HAP-1 (cell line): ENCODE results near the gene ZNF423.
A peak's percentile ranks its signal among the peaks of the same experiment; 100 is the strongest.

Experiments used
- DNase-seq, 2 experiments: peaks; one replicate each; pipeline ENCODE4 v3.0.0-alpha.2; 2016 to 2020; ENCODE audit warnings: low spot score in 2 of 2
- H3K27me3 ChIP-seq: fragments of 250-450 bp; sonication (Bioruptor Pico); 2 replicates; pipeline ENCODE4 v1.5.1; 2020; ENCODE audit warnings: low read depth, mild to moderate bottlenecking, moderate library complexity
- H3K36me3 ChIP-seq: fragments of 250-450 bp; sonication (Bioruptor Pico); replicated peaks from 2 replicates; pipeline ENCODE4 v1.5.1; 2020; ENCODE audit warnings: mild to moderate bottlenecking
- H3K4me1 ChIP-seq: fragments of 250-450 bp; sonication (Bioruptor Pico); 2 replicates; pipeline ENCODE4 v1.5.1; 2020; ENCODE audit warnings: mild to moderate bottlenecking
- H3K4me3 ChIP-seq: fragments of 250-450 bp; sonication (Bioruptor Pico); 2 replicates; pipeline ENCODE4 v1.5.1; 2020; ENCODE audit warnings: mild to moderate bottlenecking, moderate library complexity
- H3K9me3 ChIP-seq: fragments of 250-450 bp; sonication (Bioruptor Pico); 2 replicates; pipeline ENCODE4 v1.5.1; 2020; ENCODE audit warnings: mild to moderate bottlenecking, moderate library complexity
- in situ Hi-C: fragments of 300-500 bp; cut with MboI; formaldehyde crosslinking; loops from 3 replicates; pipeline ENCODE4 v1.14.3; 2020; ENCODE audit warnings: low sequenced_read_pairs, inconsistent platforms, mixed read lengths

The ZNF423 gene

DNA sequence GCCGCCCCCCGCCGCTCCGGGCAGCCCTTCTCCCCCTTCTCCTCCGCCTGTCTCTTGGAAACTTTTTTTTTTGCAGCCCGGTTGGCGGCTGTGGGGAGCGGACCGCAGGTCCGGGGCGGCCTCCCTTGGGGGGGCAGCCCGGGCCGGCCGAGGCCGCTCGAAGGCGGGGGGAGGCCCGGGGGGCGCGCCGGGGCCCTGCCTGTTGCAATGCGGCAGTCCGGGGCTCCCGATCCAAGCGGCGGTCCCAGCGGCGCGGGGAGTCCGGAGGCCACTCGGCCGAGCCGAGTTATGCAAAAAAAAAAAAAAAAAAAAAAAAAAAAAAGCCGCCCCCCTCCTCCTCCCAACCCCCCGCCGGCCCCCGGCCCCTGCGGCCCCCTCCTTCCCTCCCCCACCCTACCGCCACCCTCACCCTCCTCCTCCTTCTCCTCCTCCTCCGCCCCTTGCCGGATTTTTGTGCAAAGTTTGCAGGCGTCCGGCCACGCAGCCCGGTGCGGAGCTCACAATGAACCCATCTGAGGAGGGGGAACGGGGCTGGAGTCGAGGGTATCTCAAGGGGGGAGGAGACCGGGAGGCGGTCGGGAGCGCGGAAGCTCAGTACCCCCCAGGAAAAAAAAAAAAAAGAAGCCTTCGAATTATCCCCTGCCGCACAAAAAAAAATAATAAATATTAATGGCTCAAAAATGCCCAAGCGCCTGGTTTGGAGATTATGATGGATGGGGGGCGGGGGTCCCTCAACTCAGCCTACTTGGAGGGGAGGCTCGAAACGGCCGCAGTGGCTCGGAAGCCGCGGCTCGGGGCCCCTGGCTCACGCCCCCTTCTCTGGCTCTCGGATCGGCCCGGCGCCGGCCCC is at the start of gene ZNF423:
TSS of gene ZNF423 (minus strand) at position 291 of the 850 bp plus-strand sequence. CDS start 338 bp downstream, outside the sequence.
- peaks cover 6% of the 10 kb centered on the region; the same call in 1 of the 2 replicates for H3K27me3 ChIP-seq
- in situ Hi-C loops, result no loop called here

DNA sequence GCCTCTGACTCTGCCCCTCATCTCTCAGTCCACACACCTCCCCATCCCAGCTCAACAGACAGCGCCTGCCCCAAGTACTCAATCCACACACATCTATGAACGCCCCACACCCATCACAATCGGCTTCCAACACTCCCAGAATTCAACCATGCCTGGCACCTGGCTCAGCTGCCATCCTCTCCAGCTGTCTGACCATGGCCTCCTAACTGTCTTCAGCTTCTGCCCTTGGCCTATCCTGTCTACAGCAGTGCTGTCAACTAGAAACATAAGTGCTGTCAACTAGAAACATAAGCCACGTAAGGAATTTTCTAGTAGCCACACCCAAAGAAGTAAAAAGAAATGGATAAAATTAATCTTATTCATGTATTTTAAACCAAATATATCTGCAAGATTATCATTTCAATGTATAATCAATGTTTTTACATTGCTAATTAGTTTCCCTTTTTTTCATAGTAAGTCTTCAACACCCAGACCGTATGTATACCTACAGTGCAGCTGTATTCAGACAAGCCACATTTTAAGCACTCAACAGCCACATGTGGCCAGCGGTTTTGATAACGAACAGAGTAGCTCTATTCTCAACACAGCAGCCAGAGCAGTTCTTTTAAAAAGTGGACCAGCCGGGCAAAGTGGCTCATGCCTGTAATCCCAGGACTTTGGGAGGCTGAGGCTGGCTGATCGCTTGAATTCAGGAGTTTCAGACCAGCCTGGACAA is 48.6 kb upstream of the ZNF423 start:
- H3K27me3 ChIP-seq, result no peaks in the 10 kb centered on the region
- no peak overlapping the region for H3K4me3 ChIP-seq
- in situ Hi-C loops, result no loop called here
- H3K9me3 ChIP-seq, result no peaks in the 10 kb centered on the region
- DNase-seq, result no peak
- no peaks in the 10 kb centered on the region for H3K36me3 ChIP-seq
- no peaks in the 10 kb centered on the region for H3K4me1 ChIP-seq

More for the DNA sequence above, at the start of gene ZNF423:
- peak in 1 of 2 experiments; percentile 70 for DNase-seq
- Histone ChIP-seq H3K4me1 (no peaks in the 10 kb centered on the region; the same call in none of the 2 replicates), H3K4me3 (peak within 1 kb of the TSS; percentile 42), H3K9me3 (no peaks in the 10 kb centered on the region), H3K36me3 (no peaks in the 10 kb centered on the region)

DNA sequence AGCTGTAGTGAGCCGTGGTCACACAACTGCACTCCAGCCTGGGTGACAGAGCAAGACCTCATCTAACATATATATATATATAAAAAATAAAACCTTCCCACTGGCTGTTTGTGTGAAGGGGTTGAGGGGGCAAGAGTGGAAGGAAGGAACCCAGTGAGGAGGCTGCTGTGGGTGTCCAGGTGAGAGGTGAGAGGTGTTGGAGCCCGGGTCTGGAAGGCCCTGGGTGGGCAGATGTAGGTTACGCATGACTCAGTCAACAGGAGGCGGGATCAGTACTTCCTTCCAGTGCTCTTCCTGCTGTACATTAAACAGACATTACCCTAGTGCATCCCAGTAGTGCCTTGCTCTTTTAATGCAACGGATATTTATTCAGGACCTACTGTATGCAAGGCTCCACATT is 47.0 kb upstream of the ZNF423 start:
- H3K4me3 ChIP-seq, result no peak overlapping the region
- no peaks in the 10 kb centered on the region for H3K36me3 ChIP-seq
- no peaks in the 10 kb centered on the region for H3K27me3 ChIP-seq
- H3K4me1 ChIP-seq, result no peaks in the 10 kb centered on the region
- in situ Hi-C loops, result no loop called here
- H3K9me3 ChIP-seq, result no peaks in the 10 kb centered on the region
- DNase-seq, result no peak

DNA sequence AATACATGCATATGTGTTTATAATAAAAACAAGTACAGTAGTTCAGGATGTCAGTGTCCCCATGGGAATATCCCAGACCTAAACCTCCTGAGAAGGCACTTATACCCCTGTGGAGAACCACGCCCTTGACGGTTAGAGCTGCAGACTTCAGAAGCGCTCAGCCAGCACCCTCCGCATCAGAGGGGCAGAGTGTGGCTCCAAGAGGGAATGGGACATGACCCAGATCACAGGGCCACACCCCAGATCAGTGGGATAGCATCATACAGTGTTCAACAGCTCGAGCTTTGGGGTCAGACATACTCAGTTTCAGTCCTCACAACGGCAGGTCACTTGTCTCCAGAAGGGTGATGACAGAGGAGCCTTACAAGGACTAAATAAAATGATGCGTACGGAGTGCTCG is 45.8 kb upstream of the ZNF423 start:
- H3K36me3 ChIP-seq, result no peaks in the 10 kb centered on the region

DNA sequence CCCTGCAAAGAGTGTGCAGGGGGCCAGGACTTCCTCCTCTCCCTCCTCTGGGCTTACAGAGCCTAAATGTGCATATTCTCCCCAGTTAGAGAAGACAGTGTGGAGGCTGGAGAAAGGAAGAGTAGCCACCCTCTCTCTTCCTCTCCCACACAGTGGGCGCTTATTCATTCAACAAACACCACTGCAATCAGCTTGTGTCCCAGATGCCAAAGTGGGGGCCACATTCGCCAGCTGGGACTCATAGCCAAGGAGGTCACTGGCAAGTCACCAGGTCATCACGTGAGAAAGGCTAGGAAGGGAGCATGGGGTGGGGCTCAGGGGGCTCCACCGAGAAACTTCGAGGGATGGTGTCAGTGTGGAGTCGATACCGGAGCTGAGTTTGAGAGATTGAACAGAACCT is 45.0 kb upstream of the ZNF423 start:
- Histone ChIP-seq H3K27me3 (no peaks in the 10 kb centered on the region), H3K9me3 (no peaks in the 10 kb centered on the region), H3K36me3 (no peaks in the 10 kb centered on the region), H3K4me1 (no peaks in the 10 kb centered on the region), H3K4me3 (no peak overlapping the region)
- in situ Hi-C loops, result no loop called here
- DNase-seq, result no peak

More for the DNA sequence above, 45.8 kb upstream of the ZNF423 start:
- H3K4me1 ChIP-seq, result no peaks in the 10 kb centered on the region
- in situ Hi-C loops, result no loop called here
- no peaks in the 10 kb centered on the region for H3K27me3 ChIP-seq
- H3K4me3 ChIP-seq, result no peak overlapping the region
- H3K9me3 ChIP-seq, result no peaks in the 10 kb centered on the region
- no peak for DNase-seq

DNA sequence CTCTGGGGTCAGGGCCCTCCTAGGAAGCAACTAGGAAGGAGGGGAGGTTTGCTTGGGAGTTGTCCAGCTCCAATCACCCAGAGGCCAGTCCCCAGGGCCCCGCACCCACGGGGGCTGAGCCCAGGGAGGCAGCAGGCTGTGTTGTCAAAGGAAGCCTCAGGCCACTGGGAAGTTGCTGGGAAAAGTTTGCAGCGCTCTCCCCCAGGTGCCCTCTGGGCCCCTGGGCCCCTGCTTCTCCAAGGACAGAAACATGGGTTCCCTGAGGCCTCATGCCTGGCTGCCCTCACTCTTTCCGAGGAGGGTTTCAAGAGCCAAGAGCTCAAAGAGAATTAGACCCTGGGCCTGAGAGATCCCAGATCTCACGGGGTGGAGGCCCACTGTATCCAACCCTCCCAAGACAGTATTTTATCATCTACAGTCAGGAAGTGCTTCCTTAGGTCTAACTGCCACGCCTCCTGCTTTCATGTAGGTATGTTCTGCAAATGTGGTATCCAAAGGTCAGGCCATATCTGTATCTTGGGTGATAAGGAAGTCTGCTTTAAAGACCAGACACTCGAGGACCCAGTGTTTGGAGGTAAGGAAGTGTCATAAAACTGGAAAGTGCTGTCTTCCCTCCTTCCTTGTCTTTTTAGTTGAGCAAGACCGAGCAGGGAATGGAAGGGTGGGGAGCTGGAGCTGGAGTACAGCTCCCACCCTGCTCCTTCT is 44.2 kb upstream of the ZNF423 start:
- in situ Hi-C loops, result no loop called here

DNA sequence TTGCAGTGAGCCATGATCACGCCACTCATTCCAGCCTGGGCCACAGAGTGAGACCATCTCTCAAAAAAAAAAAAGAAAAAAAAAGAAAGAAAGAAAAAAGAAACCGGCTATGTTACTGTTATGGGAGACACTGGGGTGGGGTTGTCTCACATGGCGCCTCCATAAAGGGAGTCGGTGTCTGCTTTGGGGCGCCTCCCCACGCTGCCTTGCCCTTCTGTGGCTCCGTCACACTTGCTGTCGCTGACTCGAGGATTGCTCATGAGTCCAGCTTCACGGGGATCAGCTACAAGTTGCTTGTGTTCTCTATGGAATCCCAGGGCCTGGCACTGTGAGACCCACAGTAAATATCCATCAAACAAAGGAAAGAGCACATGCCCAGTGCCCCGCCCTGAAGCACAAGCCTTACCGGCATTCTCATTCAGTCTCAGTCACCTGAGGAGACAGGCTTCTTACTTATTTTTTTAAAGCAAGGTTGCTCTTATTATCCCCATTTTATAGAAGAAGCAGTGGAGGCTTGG is 40.6 kb upstream of the ZNF423 start:
- Histone ChIP-seq H3K4me1 (no peaks in the 10 kb centered on the region), H3K36me3 (no peaks in the 10 kb centered on the region), H3K4me3 (no peak overlapping the region), H3K27me3 (0 out of 2 replicates have a peak, but pooled peaks cover 3% of the 10 kb centered on the region), H3K9me3 (no peaks in the 10 kb centered on the region)
- DNase-seq, result no peak
- in situ Hi-C loops, result no loop called here

More for the DNA sequence above, 44.2 kb upstream of the ZNF423 start:
- no peak for DNase-seq
- no peak overlapping the region for H3K4me3 ChIP-seq
- no peaks in the 10 kb centered on the region for H3K36me3 ChIP-seq
- no peaks in the 10 kb centered on the region for H3K4me1 ChIP-seq
- no peaks in the 10 kb centered on the region for H3K9me3 ChIP-seq
- no peaks in the 10 kb centered on the region for H3K27me3 ChIP-seq

DNA sequence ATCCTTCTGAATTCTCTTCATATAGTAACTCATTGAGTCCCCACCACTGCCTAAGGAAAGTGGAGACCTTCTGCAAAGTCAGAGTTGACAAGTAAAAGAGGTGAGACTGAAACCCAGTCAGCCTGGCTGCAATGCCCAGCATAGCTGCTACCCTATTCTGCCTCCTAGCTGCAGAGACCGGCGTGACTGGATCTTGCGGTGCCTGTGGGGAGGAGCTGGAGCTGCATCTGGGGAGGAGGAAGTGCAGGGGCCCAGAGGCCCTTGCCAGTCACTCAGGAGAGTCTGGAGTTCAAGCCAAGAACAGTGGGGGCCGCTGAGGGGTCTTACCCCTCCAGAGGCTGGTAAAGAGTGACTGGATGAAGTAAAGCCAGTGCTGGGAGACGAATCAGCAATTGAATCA is 35.0 kb upstream of the ZNF423 start:
- DNase-seq, result peak in 1 of 2 experiments; percentile 33
- no peaks in the 10 kb centered on the region for H3K36me3 ChIP-seq
- no peaks in the 10 kb centered on the region for H3K9me3 ChIP-seq
- 0 out of 2 replicates have a peak, but pooled peaks cover 3% of the 10 kb centered on the region for H3K27me3 ChIP-seq
- H3K4me3 ChIP-seq, result no peak overlapping the region
- in situ Hi-C loops, result no loop called here
- H3K4me1 ChIP-seq, result no peaks in the 10 kb centered on the region

DNA sequence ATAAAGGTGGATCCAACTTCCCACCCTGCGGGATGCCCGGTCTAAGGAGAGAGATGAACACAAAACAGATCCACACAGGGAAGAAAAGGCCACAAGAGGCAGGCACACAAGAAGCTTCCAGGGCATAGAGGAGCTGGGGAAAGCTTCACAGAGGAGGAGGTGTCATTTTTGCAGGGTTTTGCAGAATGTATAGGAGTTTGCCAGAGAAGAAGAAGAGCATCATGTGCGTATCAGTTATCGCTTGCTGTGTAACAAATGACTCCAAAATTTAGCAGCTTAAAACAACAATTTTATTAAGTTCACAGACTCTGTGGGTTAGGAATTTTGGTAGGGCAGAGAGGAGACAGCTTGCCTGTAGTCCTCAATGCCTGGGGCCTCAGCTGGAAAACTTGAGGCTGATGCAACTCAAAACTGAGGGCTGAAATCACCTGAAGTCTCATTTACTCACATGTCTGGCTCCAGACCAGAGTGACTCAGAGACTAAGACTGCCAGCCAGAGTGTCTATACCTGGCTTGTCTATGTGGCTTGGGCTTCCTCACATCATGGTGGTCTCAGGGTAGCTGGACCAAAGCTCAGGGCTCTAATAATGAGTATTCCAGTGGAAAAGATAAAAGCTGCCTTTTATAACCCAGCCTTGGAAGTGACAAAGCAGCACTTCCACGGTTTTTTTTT is 33.9 kb upstream of the ZNF423 start:
- in situ Hi-C loops, result no loop called here
- DNase-seq, result no peak
- Histone ChIP-seq H3K4me3 (no peak overlapping the region), H3K9me3 (no peaks in the 10 kb centered on the region), H3K27me3 (0 out of 2 replicates have a peak, but pooled peaks cover 3% of the 10 kb centered on the region), H3K4me1 (no peaks in the 10 kb centered on the region), H3K36me3 (no peaks in the 10 kb centered on the region)

DNA sequence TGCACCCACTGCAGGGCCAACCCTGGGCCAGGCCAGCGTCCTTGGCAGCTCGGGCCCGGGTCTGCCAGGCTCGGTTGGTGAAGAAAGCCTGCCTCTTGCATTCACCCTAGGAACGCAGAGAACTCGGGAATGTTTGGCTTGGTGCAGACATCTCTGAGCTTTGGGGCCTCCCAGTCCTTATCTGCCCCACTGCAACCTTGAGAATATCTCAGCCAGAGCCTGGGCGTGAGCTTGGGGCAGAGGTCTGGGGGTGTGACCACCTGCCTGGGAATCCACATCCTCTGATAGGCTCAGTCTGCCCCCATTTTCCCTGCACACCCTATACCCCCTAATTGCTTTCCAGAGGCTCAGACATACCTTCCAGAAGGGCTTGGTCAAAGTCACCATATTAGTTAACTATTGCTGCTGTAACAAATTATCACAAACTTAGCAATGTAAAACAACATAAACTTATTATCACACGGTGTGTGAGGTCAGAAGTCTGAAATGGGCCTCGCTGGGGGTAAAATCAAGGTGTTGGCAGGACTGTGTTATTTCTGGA is 30.7 kb upstream of the ZNF423 start:
- no peaks in the 10 kb centered on the region for H3K9me3 ChIP-seq
- no peak overlapping the region for H3K4me3 ChIP-seq
- no peaks in the 10 kb centered on the region for H3K36me3 ChIP-seq
- no peaks in the 10 kb centered on the region for H3K27me3 ChIP-seq
- peaks cover 3% of the 10 kb centered on the region for H3K4me1 ChIP-seq
- in situ Hi-C loops, result no loop called here
- no peak for DNase-seq

DNA sequence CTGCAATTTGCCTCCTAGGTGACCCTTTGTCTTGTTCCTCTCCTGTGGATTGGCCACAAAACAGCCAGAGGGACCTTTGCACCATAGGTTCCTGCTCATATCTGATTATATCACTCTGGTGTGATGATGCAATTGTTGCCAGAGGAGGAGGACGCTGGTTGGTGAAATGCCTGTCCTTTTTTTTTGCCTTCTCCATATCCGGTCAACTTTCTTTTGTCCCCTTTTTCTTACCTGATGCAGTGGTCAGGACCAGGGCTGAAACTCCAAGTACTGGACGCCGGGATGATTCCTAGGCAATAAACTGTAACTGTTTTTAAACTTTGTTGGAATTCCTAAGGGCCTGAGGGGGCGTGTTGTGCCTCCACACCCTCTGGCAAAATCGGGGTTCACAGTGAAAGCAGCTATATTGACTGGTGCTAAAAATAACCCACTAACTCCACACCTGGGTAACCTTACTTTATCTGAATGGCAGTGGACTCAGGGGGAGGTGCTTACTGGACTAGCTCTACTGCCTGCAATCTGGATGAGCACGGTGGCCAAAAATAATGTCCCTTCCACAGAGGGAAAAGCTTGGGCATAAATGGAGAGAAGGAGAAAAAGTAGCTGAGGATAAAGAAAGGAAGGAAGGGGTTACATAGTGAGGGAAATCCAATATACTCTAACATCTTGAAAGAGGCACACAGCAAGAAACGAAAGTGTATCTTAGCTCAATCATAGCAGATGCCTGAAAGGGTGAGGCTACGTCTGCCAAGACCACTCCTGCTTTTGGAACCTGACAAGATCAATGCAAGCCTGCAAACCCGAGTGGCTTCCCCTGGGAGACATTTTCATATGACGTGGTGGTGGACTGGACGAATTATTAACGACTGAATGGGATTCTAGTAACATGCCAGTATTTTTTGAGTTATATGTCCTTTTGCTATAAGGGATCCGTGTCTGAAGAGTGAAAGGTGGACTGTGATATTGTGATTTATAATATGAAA is 28.4 kb upstream of the ZNF423 start:
- no peak overlapping the region for H3K4me3 ChIP-seq
- in situ Hi-C loops, result no loop called here

More for the DNA sequence above, 28.4 kb upstream of the ZNF423 start:
- no peak for DNase-seq
- Histone ChIP-seq H3K9me3 (no peaks in the 10 kb centered on the region), H3K36me3 (no peaks in the 10 kb centered on the region), H3K27me3 (no peaks in the 10 kb centered on the region), H3K4me1 (peaks cover 3% of the 10 kb centered on the region)
